Right ventricle myocardium inferior (tissue), 1 donor: Measurements from ENCODE around the gene NUBP1. TPM values are rescaled to one million over a fixed set of nuclear protein-coding genes. Genes with fewer than 3 reads are reported as not detected.
"Not testable (repeated sequence)": the region's sequence is repeated elsewhere in the genome, so short reads cannot be mapped to it uniquely, and the experiment has no call there.

Experiments used
- ATAC-seq: fragments of 200-7000 bp; cut with Tn5 transposase; one replicate; pipeline ENCODE4 v1.9.1; 2020; ENCODE audit warnings: mild to moderate bottlenecking, moderate library complexity
- DNase-seq: peaks from one replicate; pipeline ENCODE4 v3.0.0; 2021; ENCODE audit errors: missing footprints
- intact Hi-C: fragments of 100-400 bp; cut with DNase I; formaldehyde crosslinking; loops from one replicate; pipeline ENCODE4 v1.11.0; 2022
- total RNA-seq: library from RNA; stranded (reverse); fragmentation: NEBNext Ultra II Directional; extraction: Animal tissue kit (Norgen Biotek cat#: 25700); gene quantifications from one replicate; pipeline ENCODE4 v1.2.1, GENCODE V29; 2021
- donor health status: DM: no; HTN: yes; CAD: no; lungs with severe emphysema.

Gene NUBP1
- total RNA-seq, 1 donor from 2014 or later: 50.4 TPM

DNA sequence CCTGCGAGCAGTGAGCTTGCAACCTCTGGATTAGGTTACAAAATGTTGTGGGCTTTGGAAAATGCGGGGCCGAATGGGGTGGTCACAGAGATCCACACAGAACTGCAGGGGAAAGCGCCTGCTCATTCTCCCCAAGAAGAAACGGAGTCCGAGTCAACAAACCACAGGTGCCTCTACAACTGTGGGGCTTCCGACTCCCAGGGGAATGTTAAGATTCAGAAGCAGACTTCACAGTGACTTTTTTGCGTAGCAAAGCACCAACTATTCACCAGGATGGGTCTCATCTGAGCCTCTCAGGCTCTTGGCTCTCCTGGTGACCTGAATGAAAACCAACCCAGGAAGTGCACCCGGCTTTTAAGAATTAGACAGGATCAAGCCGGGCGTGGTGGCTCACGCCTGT lies 33.7 kb downstream of the NUBP1 start:
- intact Hi-C loops: no loop called here
- ATAC-seq (no peak), DNase-seq (no peak)

DNA sequence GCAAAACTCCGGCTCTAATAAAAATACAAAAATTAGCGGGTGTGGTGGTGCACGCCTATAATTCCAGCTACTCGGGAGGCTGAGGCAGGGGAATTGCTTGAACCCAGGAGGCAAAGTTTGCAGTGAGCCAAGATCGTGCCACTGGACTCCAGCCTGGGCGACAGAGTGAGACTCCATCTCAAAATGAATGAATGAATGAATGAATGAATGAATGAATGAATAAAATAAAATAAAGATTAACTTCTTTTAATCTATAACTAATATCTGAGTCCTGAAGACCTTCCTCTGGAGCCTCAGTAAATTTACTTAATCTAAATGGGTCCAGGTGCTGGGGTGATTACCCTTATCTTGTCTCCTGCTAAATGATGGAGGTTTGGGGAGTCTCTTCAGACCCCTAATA lies 36.3 kb downstream of the NUBP1 start:
- intact Hi-C loops, DNase-seq, ATAC-seq: not testable (repeated sequence)

DNA sequence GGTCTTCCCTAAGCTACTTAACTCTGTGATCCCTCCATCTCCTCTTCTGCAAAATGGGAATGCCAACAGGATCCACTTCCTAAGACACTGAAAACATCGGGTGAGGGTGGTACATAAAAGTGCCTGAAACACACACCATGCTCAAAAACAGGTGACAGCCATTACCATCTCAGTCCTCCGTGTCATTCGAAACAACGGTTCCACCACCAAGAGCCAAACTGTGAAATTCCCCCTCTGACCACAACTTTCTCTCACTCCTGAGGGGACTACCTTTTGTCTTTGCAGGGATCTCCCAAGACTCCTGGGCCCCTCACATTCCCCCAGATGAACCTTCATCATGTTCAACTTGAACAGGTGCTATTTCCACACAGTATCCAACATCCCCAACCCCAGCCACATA lies 37.0 kb downstream of the NUBP1 start:
- intact Hi-C loops: no loop called here
- ATAC-seq (no peak), DNase-seq (no peak)

- DNase-seq: no peak
- no peak for ATAC-seq
- intact Hi-C loops: no loop called here
Observed at GRCh38 chr16:10782628-10783027, 39.0 kb downstream of the NUBP1 start.

DNA sequence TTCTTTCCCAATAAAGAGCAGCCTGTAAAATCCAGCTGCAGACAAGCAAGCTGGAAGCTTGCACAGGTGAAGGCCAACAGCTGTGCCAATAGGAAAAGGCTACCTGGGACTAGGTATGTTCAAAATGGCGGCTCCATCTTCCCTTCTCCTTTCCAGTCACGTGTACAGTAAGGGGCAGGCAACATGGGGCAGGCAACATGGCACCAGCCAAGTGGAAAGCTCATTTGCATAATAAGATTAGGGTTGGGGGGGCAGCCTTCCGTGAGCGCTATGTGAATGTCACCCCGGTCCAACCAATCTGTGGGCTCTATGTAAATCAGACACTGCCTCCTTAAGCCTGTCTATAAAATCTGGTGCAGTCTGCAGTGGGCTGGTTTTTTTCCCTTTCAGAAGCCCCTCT lies 43.7 kb downstream of the NUBP1 start:
- intact Hi-C loops: no loop called here
- DNase-seq (no peak), ATAC-seq (no peak)

DNA sequence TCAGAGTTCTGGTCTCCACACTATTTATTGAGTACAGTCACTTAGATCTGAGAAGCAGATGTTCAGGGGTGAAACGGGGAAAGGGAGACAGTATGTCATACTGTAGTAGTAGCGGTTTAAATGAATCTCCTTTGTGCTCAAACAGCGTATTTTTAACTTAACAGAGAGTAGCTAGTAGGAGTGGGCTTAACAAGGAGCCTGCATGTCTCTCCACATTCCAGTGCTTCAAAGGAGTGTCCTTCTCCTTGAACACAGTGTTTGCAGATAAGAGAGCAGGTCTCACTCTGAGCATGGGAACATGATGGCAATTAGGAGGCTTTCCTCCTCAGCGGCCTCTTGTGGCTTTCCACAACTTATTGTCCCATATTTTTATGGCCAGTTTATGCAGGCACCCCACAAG lies 45.0 kb downstream of the NUBP1 start:
- intact Hi-C loops, ATAC-seq, DNase-seq: not testable (repeated sequence)

DNA sequence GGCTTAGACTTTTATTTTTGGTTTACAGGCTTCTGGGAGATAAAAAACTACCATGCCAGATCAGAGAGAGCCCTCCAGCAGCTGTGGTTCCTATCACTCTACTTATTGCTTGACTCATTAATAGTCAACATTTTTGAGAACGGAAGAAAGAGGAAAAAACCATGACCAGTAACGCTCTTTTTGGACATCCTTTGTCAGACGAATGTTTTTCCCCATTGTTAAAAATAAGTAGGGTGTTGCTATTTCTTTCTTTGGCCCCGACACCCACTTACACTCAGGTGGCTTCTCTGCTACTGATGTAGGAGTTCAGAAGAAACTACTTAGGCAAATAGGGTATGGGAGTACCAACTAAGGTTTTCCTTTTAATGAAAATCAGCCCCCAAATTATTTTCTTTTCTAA lies 47.4 kb downstream of the NUBP1 start:
- intact Hi-C loops: no loop called here
- no peak for DNase-seq
- ATAC-seq: no peak

GRCh38 chr16:10799736-10800135 lies 56.1 kb downstream of the NUBP1 start:
- ATAC-seq (no peak), DNase-seq (no peak)
- intact Hi-C loops: no loop called here

DNA sequence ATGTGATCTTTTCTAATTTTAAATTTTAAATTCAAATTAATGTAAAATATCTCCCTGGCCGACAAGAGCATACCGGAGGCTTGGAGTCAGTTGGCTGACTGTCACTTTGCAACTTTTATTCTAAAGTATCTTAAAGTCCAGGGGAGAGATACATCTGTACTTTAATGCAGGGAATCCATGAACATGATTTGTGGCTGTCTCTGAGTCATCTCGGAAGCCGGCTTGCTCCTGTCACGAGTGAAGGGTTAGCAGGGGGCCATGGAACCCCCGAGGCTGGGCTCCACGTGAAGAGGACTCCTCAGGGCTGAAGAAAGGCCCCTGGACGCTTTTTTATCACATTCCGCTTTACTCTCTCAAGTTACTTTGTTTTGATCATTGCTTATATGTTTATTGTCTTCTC lies 61.7 kb downstream of the NUBP1 start:
- intact Hi-C loops: no loop called here
- DNase-seq: no peak
- ATAC-seq: no peak

GRCh38 chr16:10806698-10807097 lies 63.1 kb downstream of the NUBP1 start:
- DNase-seq: no peak
- intact Hi-C loops: no loop called here

DNA sequence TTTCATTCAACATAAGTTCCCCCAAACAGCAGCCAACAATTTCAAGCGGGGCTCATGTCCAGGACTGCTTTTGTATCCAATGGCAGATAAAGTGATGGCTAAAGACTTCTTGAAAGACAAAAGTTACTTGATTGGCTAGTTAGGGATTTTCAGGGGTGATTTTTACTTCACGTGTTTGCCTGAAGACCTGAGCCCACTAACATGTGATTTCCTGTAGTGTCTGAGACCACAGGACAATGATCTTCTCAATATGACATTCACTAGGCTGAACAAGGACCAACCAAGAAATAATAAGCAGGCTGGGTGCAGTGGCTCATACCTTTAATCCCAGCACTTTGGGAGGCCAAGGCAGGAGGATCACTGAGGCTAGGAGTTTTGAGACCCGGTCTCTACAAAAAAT lies 64.6 kb downstream of the NUBP1 start:
- ATAC-seq: no peak
- DNase-seq: no peak
- intact Hi-C loops: no loop called here

More at GRCh38 chr16:10806698-10807097, 63.1 kb downstream of the NUBP1 start:
- no peak for ATAC-seq

DNA sequence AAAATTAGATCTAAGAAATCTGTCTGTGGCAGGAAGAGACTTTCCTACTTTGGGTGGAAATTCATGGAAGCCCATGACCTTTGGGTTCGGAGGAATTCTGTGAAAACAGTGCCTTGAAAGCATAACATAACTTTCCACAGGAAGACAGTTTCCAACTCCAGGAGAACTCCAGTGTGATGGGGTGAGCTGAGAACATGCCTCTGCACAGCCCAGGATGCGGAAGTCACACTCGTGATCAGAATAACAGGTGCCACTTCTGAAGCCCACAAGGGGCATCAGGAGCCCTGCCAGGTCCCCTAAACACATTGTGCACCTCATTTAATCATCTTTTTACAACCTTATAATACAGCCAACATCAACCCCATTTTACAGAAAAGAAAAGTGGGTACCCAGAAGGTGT lies 65.2 kb downstream of the NUBP1 start:
- no peak for ATAC-seq
- no peak for DNase-seq
- intact Hi-C loops: no loop called here

GRCh38 chr16:10809706-10810105 lies 66.1 kb downstream of the NUBP1 start:
- no peak for ATAC-seq
- intact Hi-C loops: no loop called here
- no peak for DNase-seq

DNA sequence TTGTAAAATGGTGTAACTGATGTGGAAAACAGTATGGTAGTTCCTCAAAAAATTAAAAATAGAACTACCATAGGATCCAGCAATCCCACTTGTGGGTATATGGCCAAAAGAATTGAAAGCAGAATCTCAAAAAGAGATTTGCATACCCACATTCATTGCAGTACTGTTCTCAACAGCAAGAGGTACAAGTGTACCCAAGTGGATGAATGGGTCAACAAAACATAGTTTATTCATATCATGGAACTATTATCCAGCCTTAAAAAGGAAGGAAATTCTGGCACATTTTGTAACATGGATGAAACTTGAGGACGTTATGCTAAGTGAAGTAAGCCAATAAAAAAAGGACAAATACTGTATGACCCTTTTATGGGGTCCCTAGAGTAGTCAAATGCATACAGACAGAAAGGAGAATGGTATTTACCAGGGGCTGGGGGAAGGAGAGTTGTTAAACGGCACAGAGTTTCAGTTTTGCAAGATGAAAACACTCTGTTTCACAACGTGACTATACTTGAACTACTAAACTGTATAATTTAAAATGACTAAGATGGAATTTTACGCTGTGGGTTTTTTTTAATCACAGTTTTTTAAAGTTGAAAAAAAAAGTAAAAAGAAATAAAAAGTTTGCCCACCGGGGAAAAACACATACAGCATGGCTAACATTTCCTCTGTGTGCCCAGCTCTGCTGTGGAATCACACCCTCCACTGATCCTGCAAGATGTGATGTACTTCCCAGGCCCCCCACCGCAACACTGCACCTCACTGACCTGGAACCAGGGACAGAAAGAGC lies 68.9 kb downstream of the NUBP1 start:
- intact Hi-C loops: no loop called here
- ATAC-seq: no peak
- DNase-seq: no peak

GRCh38 chr16:10813099-10813455 lies 69.4 kb downstream of the NUBP1 start:
- DNase-seq (no peak), ATAC-seq (no peak)
- intact Hi-C loops: no loop called here

- ATAC-seq: no peak
- intact Hi-C loops: no loop called here
- DNase-seq: no peak
Observed at GRCh38 chr16:10817514-10817913, 73.9 kb downstream of the NUBP1 start.

GRCh38 chr16:10817963-10818941 lies 74.6 kb downstream of the NUBP1 start, which contains the start of gene TVP23A:
TVP23A (minus strand) TSS chr16:10818794; CDS start chr16:10818493, 301 bp downstream.
- intact Hi-C loops: no loop called here
- DNase-seq (peak; percentile 70), ATAC-seq (peak; percentile 45)
